Activated CD4-positive, alpha-beta T cell treated with anti-CD3 and anti-CD28 coated beads for 24 hours (primary cell): Measurements from ENCODE around the gene COPS3.

Experiments
- DNase-seq, 2 donors: peaks; one replicate each; pipeline ENCODE4 v3.0.0-alpha.2; 2020; ENCODE audit warnings: low read depth in 2 of 2

COPS3 gene

DNA sequence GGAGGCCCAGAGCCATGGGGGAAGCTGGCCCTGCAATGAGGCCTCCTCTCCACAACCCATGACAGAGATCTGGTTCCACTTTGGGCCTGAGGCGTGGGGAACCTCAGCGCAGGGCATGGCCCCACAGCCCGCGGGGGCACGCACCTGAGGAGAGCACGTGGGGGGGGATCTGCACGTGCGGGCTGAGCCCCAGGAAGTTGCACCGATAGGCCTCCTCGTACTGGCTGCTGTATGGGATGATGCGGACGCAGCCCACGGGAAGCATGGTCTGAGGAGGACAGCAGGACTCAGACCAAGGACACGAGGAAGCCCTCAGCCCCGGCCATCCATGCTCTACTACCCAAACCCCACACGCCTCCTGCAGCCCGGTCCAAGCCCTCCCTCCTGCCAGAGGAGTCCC is 64.8 kb downstream of the COPS3 start:
- DNase-seq = no peak

DNA sequence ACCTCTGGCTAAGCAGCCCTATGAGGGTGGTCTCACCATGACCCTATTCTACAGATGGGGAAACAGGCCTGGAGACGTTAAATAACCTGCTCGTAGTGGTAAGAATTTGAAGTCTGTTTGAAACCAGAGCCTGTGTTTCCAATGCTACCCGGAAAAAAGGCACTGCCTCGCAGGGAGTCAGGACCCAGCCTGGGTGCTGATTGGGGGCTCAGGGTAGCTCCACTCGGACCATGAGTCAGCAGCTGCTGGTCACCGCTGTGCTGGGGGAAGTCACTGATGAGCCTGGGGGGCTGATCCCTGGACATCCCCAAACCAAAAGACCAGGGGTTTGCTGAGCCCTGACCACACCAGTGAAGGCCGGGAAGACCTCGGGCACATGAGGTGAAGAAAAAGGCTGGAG is 65.5 kb downstream of the COPS3 start:
- DNase-seq = no peak

DNA sequence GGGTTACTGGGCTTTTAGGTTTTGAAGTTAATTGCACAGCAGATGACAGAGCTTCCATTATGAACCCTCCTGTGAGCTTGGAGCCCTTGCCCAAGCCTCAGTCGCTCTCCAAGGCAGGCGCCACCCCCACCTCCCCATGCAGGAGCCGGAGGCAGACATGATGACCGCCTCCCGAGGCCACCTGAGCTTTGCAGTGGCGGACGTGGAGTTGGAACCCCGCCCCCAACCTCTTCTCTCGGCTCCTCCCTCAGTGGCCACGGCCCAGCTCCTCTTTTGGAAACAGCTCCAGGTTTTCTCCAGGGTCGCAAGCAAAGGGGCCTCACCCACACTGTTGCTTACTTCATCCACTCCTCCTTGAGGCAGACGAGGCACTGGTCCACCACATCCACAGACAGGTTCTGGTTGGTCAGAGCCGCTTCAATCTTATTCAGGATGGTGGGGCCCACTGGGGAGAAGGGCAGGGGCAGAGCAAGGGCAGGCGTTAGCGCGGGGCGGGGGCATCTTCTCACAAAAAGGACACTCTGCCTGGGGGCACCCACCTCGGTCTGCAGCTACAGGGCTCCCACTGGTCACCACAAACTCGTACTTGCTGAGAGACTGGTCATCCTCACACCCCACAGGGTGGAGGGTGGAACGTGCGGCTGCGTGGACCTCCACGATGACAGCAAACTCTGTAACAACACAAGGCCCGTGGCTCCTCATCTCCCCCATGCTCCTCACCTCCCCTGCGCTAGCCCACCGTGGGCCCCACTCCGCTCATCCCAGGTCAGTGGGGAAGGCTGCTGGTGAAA is 66.2 kb downstream of the COPS3 start:
- no peak for DNase-seq

DNA sequence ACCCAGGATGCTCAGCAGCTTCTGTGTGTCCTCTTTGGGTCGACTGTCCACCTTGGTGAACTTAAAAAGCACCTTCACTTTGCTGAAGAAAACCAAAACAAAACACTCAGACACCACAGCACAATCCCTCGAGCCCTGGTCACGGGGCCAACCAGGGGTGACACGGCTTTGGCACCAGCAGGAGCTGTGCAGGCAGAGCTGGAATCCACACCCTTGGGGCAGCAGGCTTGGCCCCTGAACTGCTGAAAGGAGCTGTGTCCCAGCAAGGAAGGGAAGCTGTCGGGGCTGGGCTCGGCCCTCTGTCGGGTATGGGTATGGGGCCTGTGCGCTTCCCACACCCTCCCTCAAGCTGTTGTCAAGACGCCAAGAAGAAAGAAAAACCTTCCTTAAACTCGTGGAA is 67.3 kb downstream of the COPS3 start:
- DNase-seq = no peak

DNA sequence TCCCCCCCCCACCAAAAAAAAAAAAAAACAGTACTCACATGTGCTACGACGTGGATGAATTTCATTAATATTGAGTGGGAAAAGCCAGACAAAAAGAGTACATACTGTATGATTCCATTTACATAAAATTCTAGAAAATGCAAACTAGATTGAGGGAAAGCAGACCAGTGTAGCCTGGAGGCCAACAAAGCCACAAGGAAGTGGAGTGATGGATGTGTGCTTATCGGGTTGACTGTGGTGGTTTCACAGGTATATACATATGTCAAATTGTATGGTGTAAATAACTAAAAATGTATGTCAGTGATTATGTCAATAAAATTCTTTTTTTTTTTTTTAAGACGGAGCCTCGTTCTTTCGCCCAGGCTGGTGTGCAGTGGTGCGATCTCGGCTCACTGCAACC is 73.0 kb downstream of the COPS3 start:
- no peak for DNase-seq

DNA sequence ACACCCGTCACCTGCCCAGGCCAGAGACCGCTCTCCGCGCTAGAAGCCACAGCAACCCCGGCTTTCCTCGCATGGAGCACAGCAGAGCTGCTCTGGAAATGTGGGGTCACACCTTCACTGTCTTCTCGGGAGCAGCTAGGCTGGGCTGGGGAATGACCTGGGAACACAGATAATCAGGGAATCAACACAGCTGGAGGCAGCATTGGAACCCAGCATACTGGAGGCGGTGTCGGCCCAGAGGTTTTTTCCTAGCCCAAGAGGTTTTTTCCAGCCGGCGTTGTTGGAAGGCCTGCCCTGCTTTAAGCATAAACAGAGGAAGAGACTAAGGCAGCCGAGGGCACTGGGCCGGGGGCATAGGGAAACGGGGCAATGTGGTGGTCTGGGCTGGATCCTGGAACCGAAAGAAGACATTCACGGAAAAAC is 74.1 kb downstream of the COPS3 start:
- no peak for DNase-seq

DNA sequence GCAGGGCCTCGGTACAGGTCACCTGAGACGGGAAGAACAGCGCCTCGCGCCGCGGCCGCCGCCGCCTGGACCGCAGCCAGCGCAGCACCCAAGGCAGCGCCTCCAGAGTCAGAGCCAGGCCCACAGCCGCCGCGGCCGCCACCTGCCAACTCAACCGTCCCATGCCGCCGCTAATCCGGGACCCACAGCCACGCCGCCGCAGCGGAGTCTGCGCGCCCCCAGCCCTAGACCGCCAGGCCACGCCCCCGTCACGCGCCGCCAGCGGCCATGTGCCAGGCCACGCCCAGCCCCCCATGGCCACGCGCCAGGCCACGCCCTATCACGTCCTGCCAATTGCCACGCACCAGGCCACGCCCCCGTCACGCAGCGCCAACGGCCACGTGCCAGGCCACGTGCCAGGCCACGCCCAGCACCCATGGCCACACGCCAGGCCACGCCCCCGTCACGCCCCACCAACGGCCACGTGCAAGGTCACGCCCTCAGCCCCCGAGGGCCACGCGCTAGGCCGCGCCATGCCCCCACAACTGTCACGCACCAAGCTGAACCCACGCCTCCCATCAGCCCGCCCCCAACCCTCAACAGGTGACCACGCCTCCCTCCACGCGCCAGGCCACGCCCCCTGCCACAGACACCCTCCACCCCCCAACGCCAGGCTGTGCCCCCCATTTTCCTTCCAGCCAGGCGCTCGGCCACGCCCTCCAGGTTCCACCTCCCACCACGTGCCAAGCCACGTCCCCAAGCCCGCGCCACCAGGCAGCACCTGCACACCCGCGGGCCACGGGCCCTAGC is 74.7 kb downstream of the COPS3 start, which contains the start of gene PLD6:
PLD6 (minus strand) TSS at position 210 of the 789 bp plus-strand sequence; CDS start at position 163, 47 bp downstream.
- DNase-seq = peak; percentile 88 to 92

DNA sequence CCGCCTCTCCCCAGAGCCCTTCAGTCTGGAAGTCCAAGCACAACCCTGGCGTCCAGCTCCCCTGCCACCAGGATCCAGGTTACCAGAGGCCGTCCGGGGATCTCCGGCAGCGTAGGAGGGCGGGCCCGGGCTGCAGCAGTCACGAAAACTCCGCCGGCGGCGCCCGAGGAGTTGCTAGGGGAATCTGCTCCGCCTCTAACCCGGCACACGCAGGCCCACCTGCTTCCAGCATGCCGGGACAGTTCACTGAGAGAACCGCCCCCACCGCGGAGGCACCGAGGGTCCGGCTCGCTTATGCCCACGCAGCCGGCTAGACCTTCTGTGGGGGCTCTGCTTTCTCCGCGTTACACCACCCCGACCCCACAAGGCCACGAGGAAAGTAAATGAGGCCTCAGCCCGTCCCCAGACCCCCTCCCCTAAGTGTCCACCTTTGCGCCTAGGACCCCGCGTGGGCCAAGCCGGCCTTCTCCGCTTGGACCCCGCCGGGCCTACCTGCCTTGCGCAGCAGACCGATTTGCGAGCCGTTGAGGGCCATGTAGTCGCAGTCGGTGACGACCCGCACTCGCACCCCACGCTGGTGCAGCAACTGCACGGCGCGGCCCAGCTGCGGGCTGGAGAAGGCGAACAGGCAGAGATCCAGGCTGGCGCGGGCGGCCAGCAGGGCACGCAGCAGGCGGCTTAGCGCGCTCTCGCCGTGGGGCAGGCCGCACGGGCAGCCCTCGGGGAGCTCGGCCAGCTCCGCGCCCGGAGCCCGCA is 75.5 kb downstream of the COPS3 start:
- peak; percentile 44 for DNase-seq

DNA sequence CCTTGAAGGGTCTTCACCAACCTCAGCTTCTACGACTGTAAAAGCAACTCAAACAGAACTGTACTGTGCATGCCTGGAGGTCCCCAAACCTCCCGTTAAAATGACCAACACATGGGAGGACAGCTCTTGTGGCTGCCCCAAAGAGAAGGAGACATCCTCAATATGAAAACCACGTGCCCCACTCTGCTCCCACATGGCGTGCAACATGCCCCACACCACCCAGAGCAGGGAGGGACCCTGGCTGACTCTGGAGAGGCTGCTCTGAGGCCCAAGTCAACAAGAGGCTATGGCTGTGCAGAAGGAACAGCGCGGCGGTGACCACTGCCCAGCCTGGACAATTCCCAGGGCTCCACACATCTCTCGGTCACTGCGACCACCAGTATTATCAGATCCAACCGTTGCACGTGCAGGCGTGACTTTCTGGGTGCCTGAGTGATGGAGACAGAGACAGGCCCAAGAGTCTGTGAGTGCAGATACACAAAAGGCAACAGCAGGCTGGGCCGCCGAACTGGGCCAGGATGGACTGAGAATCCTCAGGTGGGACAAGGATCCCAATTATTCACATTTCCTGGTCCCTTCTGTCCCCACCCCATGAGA is 76.3 kb downstream of the COPS3 start:
- DNase-seq = no peak

DNA sequence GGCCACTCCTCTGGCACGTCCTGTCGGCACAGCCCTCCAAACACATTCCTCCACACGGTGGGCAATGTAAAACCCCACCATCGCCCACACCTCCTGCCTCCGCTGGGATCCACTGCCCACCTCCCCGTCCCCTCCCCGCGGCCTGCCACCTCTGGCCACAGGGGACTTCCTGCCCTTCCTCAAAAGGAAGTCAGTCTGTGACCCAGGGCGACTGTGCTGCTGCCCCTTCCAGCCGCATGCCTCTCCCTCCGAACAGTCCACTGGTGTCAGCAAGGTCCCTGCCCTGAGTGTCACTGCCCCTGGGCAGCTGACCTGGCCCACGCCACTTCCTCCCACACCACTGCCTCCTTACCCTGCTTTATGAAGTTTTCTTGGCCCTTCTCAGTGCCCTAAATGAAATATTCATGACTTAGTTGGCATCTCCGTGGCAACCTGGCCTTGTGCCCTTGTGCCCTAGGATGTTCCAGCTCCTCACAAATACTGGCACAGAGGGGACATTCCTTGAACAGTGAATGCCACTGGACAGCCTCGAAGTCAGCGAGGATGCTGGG is 76.9 kb downstream of the COPS3 start:
- DNase-seq = no peak

DNA sequence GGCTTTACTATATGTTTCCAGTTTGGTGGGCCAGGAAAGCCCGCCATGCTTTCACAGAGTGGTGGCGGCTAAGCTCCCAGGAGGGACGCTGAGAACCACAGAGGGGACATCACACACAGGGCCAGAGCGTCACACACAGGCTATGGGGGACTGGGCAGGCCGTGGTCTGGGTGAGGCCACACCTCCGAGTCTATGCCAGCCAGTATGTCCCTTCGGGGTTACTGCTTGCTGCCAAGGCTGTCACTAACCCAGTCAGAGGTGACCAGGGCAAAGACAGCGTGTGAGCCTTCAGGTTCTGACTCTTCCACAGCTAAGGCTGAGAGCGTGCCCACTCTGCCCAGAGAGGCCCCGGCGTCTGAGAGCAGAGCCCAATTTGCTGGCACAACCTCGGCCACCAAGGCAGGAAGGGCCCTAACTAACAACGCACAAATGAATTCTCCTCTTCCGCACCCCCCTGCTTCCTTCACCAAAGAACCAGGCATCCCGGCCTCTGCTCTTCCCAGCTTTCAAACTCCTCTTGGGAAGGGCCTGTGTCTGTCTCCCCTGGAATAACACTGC is 77.8 kb downstream of the COPS3 start:
- no peak for DNase-seq

DNA sequence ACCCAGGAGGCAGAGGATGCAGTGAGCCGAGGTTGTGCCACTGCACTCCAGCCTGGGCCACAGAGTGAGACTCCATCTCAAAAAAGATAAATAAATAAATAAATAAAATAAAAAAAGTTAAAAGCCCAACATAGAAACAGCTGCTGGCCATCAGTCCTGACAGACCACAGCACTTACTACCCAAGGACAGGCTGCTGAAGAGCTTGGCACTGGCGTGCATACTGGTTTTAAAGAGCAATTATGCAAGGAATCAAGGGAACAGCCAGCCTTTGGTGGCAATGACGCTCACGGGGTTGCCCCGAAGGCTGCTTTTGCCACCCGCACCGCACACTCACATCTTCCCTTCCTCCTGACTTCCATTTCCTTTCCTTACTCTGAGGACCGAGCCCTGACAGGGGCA is 79.1 kb downstream of the COPS3 start:
- DNase-seq = no peak

DNA sequence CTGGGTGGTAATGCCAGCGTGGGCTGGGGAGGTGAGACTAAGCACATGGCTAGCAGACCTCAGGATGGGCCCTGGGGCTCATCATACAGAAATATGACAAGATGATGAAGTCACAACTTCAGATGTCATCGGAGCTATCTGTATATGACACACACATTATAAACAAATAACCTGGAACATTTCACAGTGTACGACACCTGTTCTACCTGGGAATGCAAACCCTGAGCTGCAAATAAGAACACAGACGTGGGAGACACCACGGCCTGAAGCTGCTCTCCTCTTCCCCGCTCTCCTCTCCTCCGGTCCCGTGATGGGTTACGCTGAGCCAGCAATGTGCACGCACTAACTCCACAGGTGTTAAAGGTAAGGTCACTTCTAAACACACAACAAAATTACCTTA is 79.8 kb downstream of the COPS3 start:
- DNase-seq = no peak

DNA sequence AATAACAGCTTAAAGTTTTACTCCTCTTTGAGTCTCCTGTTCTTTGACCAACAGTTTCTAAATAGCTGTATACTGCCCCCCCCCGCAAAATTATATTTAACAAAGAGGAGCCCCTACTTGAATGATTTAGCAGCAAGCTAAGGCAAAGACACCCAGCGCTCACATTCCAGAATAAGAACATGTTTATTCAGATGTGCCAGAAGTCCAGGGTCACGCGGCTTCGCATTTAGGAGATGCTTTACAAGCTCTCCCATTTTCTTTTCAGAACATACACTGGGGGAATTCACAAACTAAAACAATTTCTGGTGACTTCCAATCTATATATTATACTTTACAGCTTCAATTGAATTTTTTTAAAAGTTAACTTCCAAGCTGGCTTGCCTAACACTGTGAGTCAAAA is 80.2 kb downstream of the COPS3 start:
- DNase-seq = no peak

DNA sequence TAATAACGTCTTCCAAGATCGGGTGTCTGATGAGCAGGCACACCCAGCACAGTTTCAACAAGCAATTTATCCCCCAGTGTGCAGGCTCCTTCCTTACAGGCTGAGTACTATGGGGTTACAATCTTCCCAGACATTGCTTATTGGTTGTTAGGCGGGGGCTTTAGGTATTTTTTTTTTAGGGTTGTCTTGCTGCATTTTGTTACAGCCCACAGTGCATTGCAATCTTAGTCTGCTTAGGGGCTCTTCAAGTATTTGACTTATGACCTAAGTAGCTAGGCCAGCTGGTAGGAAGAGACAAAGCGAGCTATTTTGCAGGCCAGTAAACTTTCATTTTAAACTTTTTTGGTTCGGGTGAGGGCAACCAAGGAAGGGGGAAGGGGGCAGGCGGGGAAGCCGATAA is 80.7 kb downstream of the COPS3 start:
- DNase-seq = no peak

DNA sequence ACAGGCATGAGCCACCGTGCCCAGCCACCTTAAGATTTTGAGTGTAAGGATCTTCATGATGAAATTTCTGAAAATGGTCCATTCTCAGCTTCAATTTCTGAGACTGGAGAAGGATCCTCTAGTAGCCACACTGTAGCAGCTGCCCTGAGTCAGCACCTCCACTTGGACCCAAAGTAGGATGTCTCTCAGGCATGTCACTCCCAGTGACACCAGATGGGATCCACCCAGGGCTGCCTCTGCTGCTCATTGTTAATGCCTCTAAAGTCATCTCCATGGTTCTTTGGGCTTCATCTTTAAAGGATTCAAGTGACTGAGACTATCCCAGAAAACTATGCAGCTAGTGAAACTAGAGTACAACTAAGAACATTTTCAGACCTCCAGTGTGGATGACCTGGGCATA is 82.8 kb downstream of the COPS3 start:
- DNase-seq = no peak

DNA sequence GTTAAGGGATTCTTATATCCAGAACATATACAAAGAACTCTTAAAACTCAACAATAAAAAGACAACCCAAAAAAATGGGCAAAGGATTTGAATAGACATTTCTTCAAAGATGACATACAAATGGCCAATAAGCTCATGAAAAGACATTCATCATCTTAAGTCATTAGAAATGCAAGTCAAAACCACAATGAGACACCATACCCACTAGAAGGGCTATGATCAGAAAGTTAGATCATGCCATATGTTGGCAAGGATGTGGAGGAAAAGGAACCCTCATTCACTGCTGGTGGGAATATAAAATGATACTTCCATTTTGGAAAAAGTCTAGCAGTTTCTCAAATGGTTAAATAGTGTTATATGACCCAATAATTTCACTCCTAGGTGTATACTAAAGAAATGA is 84.3 kb downstream of the COPS3 start:
- DNase-seq = no peak
